K562 (cell line): ENCODE results near the gene TXNL4A. TPM values are rescaled to one million over a fixed set of nuclear protein-coding genes. Genes with fewer than 3 reads are reported as not detected.

Experiments
- ATAC-seq: fragments of 200-7000 bp; cut with Tn5 transposase; 3 replicates; pipeline ENCODE4 v1.9.1; 2020; ENCODE audit warnings: moderate library complexity
- BruUV-seq: library from RNA; stranded (reverse); fragments of 400-500 nt; replicated peaks from 2 replicates; lab custom pipeline; 2021; lab: Mats Ljungman, UMichigan
- CTCF ChIA-PET: fragments of 300-600 bp; formaldehyde crosslinking; extraction: SDS; loops from one replicate; lab custom pipeline; 2021; ENCODE audit warnings: low intra/inter-chr PET ratio; lab: Yijun Ruan, JAX
- POLR2A ChIA-PET: fragments of 300-600, 350-650 bp; sonication (Branson Sonifier 250); formaldehyde crosslinking; extraction: SDS; loops from one replicate; lab custom pipeline; 2021; ENCODE audit warnings: antibody characterized with exemption, inconsistent platforms; lab: Yijun Ruan, JAX
- DNase-seq, 4 experiments: peaks; one replicate each; pipeline versions ENCODE4 v3.0.0 to v3.0.0-alpha.2; 2011 to 2018; ENCODE audit warnings: low spot score in 3 of 4, mixed read lengths in 3 of 4; ENCODE audit errors: extremely low read depth in 1 of 4
- FAIRE-seq: peaks from 2 replicates; lab custom pipeline; 2011; peaks lifted over from hg19 to GRCh38; lab: Jason Lieb, UNC
- H2AFZ ChIP-seq: 2 replicates; pipeline ENCODE4 v1.6.0; 2011; ENCODE audit warnings: low read depth, low read length, control low read depth, inconsistent platforms
- H3K27ac ChIP-seq: fragments of 200-600 bp; 3 replicates; pipeline ENCODE4 v1.8.0; 2011; ENCODE audit warnings: low read depth, mild to moderate bottlenecking, control low read depth, inconsistent platforms, low read length, moderate library complexity, mixed read lengths; ENCODE audit errors: extremely low read depth
- H3K27me3 ChIP-seq, 2 experiments: fragments of 300-600 bp in 1 of 2; 2 replicates in 1 of 2; 3 replicates in 1 of 2; pipeline versions ENCODE4 v1.6.0 to v1.8.0; 2011; ENCODE audit warnings: inconsistent platforms in 2 of 2, low read length in 2 of 2, mild to moderate bottlenecking in 1 of 2, mixed read lengths in 1 of 2, moderate library complexity in 1 of 2; ENCODE audit not compliant: control insufficient read depth in 2 of 2, insufficient read depth in 2 of 2
- H3K36me3 ChIP-seq: fragments of 300-600 bp; 3 replicates; pipeline ENCODE4 v1.8.0; 2011; ENCODE audit warnings: mild to moderate bottlenecking, low read length, inconsistent platforms; ENCODE audit not compliant: control insufficient read depth, insufficient read depth
- H3K4me1 ChIP-seq, 2 experiments: fragments of 200-600 bp in 1 of 2; replicated peaks in 1 of 2; 2 replicates in 1 of 2; 3 replicates in 1 of 2; pipeline versions ENCODE4 v1.5.1 to v1.8.0; 2011; ENCODE audit warnings: inconsistent platforms in 2 of 2, low read length in 2 of 2, mild to moderate bottlenecking in 1 of 2, mixed read lengths in 1 of 2, moderate library complexity in 1 of 2; ENCODE audit not compliant: control insufficient read depth in 2 of 2, insufficient read depth in 2 of 2
- H3K4me2 ChIP-seq: 2 replicates; pipeline ENCODE4 v1.6.1; 2011; ENCODE audit warnings: low read length, control low read depth, inconsistent platforms, mixed read lengths; ENCODE audit not compliant: insufficient read depth
- H3K4me3 ChIP-seq: fragments of 200-600 bp; sonication (generic), shearing (Covaris generic); 2 replicates; pipeline ENCODE4 v1.5.1; 2016; ENCODE audit warnings: control low read depth, inconsistent platforms
- H3K79me2 ChIP-seq: fragments of 200-600 bp; 3 replicates; pipeline ENCODE4 v1.8.0; 2011; ENCODE audit warnings: low read length, inconsistent platforms; ENCODE audit not compliant: control insufficient read depth, insufficient read depth
- H3K9ac ChIP-seq, 2 experiments: 2 replicates each; pipeline versions ENCODE4 v1.6.0 to v1.6.1; 2011; ENCODE audit warnings: low read depth in 2 of 2, low read length in 2 of 2, control low read depth in 1 of 2, inconsistent platforms in 1 of 2, mild to moderate bottlenecking in 1 of 2, mixed read lengths in 1 of 2; ENCODE audit not compliant: insufficient read depth in 1 of 2
- H3K9me1 ChIP-seq: one replicate; pipeline ENCODE4 v1.6.0; 2011; ENCODE audit warnings: inconsistent platforms, mild to moderate bottlenecking, low read length, moderate library complexity; ENCODE audit not compliant: control insufficient read depth, insufficient read depth
- H3K9me3 ChIP-seq: replicated peaks from 2 replicates; pipeline ENCODE4 v1.5.1; 2011; ENCODE audit warnings: low read depth, low read length, inconsistent platforms; ENCODE audit not compliant: control insufficient read depth, insufficient read depth
- H4K20me1 ChIP-seq: replicated peaks from 2 replicates; pipeline ENCODE4 v1.6.1; 2011; ENCODE audit warnings: low read length, inconsistent platforms, mixed read lengths; ENCODE audit not compliant: control insufficient read depth, insufficient read depth
- WGBS: fragments of 100-300 bp; shearing (Covaris generic); methylation state at CpG from one replicate; pipeline ENCODE4 v1.1.6; 2016; ENCODE audit warnings: low coverage, mixed read lengths; ENCODE audit not compliant: insufficient coverage; ENCODE audit errors: missing lambda C conversion rate; 5-methylcytosine and 5-hydroxymethylcytosine counted together
- in situ Hi-C: fragments of 300-500 bp; cut with MboI; formaldehyde crosslinking; loops from 4 replicates; pipeline ENCODE4 v1.15.0; 2018; ENCODE audit warnings: inconsistent platforms, mixed read lengths
- intact Hi-C: fragments of 100-400 bp; cut with micrococcal nuclease; formaldehyde crosslinking; loops from 2 replicates; pipeline ENCODE4 v1.14.2; 2022
- polyA plus RNA-seq, 8 experiments: library from polyadenylated mRNA; depleted of rRNA in 4 of 8; stranded (reverse) in 5 of 8; unstranded in 3 of 8; fragments of >200 nt; fragmentation: Nextera tagmentation in 2 of 8; fragmentation: Illumina TruSeq in 1 of 8; extraction: Ambion mirVana in 2 of 8; extraction: Trizol in 1 of 8; gene quantifications; 2 replicates each; pipeline versions ENCODE4 v1.2.1 to v1.2.3, GENCODE V29; 2011 to 2014; ENCODE audit warnings: inconsistent platforms in 1 of 8, missing spikeins in 1 of 8
- total RNA-seq, 7 experiments: library from RNA; depleted of rRNA in 6 of 7; stranded (reverse); fragments of >200 nt in 6 of 7; fragmentation: Illumina TruSeq in 2 of 7; extraction: Trizol in 2 of 7; gene quantifications; 2 replicates each; pipeline versions ENCODE4 v1.2.1 to v1.2.3, GENCODE V29; 2011 to 2021; ENCODE audit warnings: low replicate concordance in 1 of 7
- TF ChIP-seq, protein P1 (sequence below): sonication (generic); formaldehyde crosslinking; IDR thresholded peaks from 2 replicates; pipeline ENCODE4 v1.8.1; 2023; ENCODE audit warnings: mild to moderate bottlenecking, missing genetic modification reagents
- TF ChIP-seq, protein P2 (sequence below): sonication (generic); IDR thresholded peaks from 2 replicates; pipeline ENCODE4 v1.6.1; 2016

The TXNL4A gene
- total and polyA plus RNA-seq, 9 of the 15 experiments (the other 6 are each of a cell fraction or from before 2014, with no cell fraction given), result 27.0 to 132 (median 87.5) TPM

DNA sequence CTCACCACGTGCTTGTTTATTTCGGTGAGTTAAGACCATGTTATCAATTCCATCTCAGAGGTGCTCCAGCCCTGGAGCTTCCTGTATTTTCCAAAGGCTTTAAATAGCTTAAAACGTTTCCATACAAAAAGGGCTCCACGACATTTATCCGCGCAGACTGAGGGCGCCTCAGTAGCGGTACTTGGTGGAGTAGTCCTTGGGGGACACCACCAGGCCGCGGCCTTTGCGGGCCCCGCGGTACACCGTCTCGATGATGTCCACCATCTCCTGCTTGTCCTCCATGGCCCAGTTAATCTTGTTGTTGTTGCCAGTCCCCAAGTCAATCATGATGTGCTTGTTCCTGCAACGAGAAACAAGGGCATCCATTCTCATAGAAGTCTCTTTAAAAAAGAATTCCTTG, 14.8 kb downstream of the TXNL4A start:
- Histone ChIP-seq H3K9me1 (no peaks in the 10 kb centered on the region), H3K27me3 (no peaks in the 10 kb centered on the region), H3K27ac (no peak overlapping the region), H3K9ac (no peak overlapping the region), H2AFZ (no peak overlapping the region), H3K4me3 (no peak overlapping the region), H3K9me3 (no peaks in the 10 kb centered on the region), H3K4me2 (no peak overlapping the region), H3K79me2 (peaks cover 60% of the 10 kb centered on the region), H4K20me1 (peaks cover 30% of the 10 kb centered on the region), H3K4me1 (peaks cover 9 to 18% of the 10 kb centered on the region in 2 experiments; a peak in 4 of 5 replicates), H3K36me3 (peaks cover 82% of the 10 kb centered on the region)
- TF ChIP-seq, protein P1, sequence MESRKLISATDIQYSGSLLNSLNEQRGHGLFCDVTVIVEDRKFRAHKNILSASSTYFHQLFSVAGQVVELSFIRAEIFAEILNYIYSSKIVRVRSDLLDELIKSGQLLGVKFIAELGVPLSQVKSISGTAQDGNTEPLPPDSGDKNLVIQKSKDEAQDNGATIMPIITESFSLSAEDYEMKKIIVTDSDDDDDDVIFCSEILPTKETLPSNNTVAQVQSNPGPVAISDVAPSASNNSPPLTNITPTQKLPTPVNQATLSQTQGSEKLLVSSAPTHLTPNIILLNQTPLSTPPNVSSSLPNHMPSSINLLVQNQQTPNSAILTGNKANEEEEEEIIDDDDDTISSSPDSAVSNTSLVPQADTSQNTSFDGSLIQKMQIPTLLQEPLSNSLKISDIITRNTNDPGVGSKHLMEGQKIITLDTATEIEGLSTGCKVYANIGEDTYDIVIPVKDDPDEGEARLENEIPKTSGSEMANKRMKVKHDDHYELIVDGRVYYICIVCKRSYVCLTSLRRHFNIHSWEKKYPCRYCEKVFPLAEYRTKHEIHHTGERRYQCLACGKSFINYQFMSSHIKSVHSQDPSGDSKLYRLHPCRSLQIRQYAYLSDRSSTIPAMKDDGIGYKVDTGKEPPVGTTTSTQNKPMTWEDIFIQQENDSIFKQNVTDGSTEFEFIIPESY, result peak; percentile 77; the same call in 1 of the 2 replicates
- TF ChIP-seq, protein P2, sequence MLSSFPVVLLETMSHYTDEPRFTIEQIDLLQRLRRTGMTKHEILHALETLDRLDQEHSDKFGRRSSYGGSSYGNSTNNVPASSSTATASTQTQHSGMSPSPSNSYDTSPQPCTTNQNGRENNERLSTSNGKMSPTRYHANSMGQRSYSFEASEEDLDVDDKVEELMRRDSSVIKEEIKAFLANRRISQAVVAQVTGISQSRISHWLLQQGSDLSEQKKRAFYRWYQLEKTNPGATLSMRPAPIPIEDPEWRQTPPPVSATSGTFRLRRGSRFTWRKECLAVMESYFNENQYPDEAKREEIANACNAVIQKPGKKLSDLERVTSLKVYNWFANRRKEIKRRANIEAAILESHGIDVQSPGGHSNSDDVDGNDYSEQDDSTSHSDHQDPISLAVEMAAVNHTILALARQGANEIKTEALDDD, result no peak
- DNase-seq, result no peak
- 94% methylated on average over 8 of the region's 16 CpGs for WGBS
- no peak for FAIRE-seq
- ChIA-PET POLR2A (no interaction called here), CTCF (no interaction called here)
- intact Hi-C loops (no loop called here), in situ Hi-C loops (no loop called here)
- no TSS peak for BruUV-seq
- no peak for ATAC-seq
